Brain pericyte (primary cell): ENCODE results near the gene ANXA9.

Experiments used
- DNase-seq: peaks from one replicate; pipeline ENCODE4 v3.0.0-alpha.2; 2012; ENCODE audit warnings: low read depth, low spot score

Gene ANXA9, protein sequence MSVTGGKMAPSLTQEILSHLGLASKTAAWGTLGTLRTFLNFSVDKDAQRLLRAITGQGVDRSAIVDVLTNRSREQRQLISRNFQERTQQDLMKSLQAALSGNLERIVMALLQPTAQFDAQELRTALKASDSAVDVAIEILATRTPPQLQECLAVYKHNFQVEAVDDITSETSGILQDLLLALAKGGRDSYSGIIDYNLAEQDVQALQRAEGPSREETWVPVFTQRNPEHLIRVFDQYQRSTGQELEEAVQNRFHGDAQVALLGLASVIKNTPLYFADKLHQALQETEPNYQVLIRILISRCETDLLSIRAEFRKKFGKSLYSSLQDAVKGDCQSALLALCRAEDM

GRCh38 chr1:150981805-150982712 lies at the start of gene ANXA9:
TSS of gene ANXA9 (plus strand) at chr1:150982292. CDS start at chr1:150983106, 814 bp downstream.
- no peak for DNase-seq

DNA sequence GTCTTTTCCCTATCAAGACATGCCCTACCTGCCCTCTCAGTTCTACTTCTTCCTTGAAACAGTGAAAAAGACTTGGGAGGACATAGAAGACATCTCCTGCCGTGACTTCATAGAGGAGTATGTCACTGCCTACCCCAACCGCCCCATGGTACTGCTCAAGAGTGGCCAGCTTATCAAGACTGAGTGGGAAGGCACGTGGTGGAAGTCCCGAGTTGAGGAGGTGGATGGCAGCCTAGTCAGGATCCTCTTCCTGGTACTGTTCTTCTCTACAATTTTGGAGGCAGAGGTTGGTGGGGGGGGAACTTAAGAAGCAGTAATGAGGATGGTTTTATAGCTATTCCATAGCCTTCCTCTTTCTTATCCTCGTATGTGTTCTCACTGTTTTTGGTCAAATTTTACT lies 37.2 kb upstream of the ANXA9 start:
- DNase-seq = no peak

DNA sequence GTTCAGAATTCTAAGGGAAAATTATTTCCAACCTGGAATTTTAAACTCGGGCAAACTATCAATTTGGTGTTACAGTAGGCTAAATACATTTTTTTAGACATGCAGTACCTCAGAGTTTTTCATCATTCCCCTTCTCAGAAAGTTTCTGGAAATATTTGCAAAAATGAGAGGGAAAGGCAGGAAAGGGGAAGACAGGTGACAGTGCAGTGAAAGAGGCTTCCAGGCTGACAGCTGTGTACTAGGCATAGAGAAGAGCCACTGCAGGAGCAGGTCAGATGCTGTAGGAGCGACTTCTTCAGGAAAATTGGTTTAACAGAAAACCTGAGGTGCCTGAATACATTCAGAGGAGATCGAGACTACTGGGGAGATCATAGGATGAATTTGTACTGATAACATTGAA lies 27.4 kb upstream of the ANXA9 start:
- DNase-seq = no peak

GRCh38 chr1:150955280-150955679 lies 26.8 kb upstream of the ANXA9 start:
- DNase-seq = no peak

- no peak for DNase-seq
Measured at GRCh38 chr1:150957666-150958065, 24.4 kb upstream of the ANXA9 start.

- DNase-seq = no peak
Measured at GRCh38 chr1:150960646-150961045, 21.4 kb upstream of the ANXA9 start.

DNA sequence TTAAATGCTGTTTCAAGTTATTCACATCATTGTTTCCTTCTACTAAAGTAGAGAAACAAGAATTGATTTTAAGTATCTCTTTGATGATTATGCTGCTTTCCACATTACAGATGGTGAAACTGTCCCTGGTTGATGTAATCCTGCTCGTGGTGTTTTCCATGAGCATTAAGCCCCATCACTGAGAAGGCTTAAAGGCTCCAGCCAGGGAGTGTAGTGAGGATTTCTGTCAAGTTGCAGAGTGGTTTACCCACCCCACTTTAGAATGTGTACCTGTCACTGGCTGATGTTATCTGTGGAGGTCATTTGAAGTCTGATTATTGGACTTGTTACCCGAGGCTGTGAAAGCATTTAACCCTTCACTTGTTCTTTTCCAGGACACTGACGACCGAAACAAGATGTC lies 20.3 kb upstream of the ANXA9 start:
- DNase-seq = no peak

- no peak for DNase-seq
Measured at GRCh38 chr1:150963321-150964163, 18.6 kb upstream of the ANXA9 start.

GRCh38 chr1:150964164-150964489 lies 18.0 kb upstream of the ANXA9 start:
- no peak for DNase-seq

GRCh38 chr1:150965605-150966004 lies 16.5 kb upstream of the ANXA9 start:
- no peak for DNase-seq

GRCh38 chr1:150966011-150966410 lies 16.1 kb upstream of the ANXA9 start:
- no peak for DNase-seq

GRCh38 chr1:150967936-150968335 lies 14.2 kb upstream of the ANXA9 start:
- DNase-seq = no peak

GRCh38 chr1:150968491-150968890 lies 13.6 kb upstream of the ANXA9 start:
- DNase-seq = no peak

DNA sequence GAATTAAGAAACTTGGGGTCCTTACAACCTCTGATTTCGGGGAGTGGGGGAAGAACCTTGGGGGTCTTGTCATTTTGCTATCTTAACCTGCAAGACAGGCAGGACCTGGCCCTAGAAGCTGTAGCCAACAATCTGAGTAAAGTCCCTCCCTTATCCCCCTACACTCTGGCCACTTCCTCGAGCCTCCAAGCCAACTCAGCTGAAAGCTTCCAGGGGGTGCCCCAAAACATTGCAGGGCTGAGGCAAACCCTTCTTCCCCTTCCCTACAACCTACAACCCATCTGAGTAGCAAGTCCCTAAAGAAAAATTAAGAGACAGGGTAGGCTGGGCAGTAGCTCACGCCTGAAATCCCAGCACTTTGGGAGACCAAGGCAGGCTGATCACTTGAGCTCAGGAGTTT lies 12.5 kb upstream of the ANXA9 start:
- no peak for DNase-seq

- DNase-seq = no peak
Measured at GRCh38 chr1:150970808-150971582, 11.1 kb upstream of the ANXA9 start.

GRCh38 chr1:150971583-150972416 lies 10.3 kb upstream of the ANXA9 start:
- DNase-seq = no peak

- DNase-seq = no peak
Measured at GRCh38 chr1:150972417-150972940, 9.6 kb upstream of the ANXA9 start.

- DNase-seq = no peak
Measured at GRCh38 chr1:150973258-150973835, 8.7 kb upstream of the ANXA9 start.

GRCh38 chr1:150973836-150974579 lies 8.1 kb upstream of the ANXA9 start:
- DNase-seq = no peak
